Activated CD4-positive, alpha-beta T cell treated with anti-CD3 and anti-CD28 coated beads for 36 hours (primary cell): Measurements from ENCODE around the gene ARMH4. TPM values are rescaled to one million over a fixed set of nuclear protein-coding genes. Genes with fewer than 3 reads are reported as not detected.
A peak's percentile ranks its signal among the peaks of the same experiment; 100 is the strongest.
"Not testable (repeated sequence)": the region's sequence is repeated elsewhere in the genome, so short reads cannot be mapped to it uniquely, and the experiment has no call there.

Source experiments
- ATAC-seq: fragments of 200-7000 bp; cut with Tn5 transposase; one replicate; pipeline ENCODE4 v1.10.0; 2021; ENCODE audit warnings: mild to moderate bottlenecking, moderate library complexity
- CTCF ChIA-PET: fragments of 350-600 bp; sonication (Branson Sonifier 250); formaldehyde crosslinking; loops from one replicate; lab custom pipeline; 2021; ENCODE audit warnings: antibody characterized with exemption; lab: Charles Lee
- POLR2A ChIA-PET: fragments of 350-600 bp; sonication (Branson Sonifier 250); formaldehyde crosslinking; loops from one replicate; lab custom pipeline; 2021; ENCODE audit warnings: antibody characterized with exemption, inconsistent platforms; lab: Charles Lee
- DNase-seq: peaks from one replicate; pipeline ENCODE4 v3.0.0-alpha.2; 2020
- H3K27ac Mint-ChIP-seq: one replicate; pipeline ENCODE4 v1.8.0; 2021; ENCODE audit warnings: mixed read lengths
- H3K27me3 Mint-ChIP-seq: one replicate; pipeline ENCODE4 v1.8.0; 2021; ENCODE audit warnings: mixed read lengths
- H3K36me3 Mint-ChIP-seq: one replicate; pipeline ENCODE4 v1.8.0; 2021; ENCODE audit warnings: low read depth, mixed read lengths
- H3K4me1 Mint-ChIP-seq: one replicate; pipeline ENCODE4 v1.8.0; 2021; ENCODE audit warnings: mixed read lengths
- H3K4me3 Mint-ChIP-seq: one replicate; pipeline ENCODE4 v1.8.0; 2021; ENCODE audit warnings: mild to moderate bottlenecking, moderate library complexity, mixed read lengths
- H3K9me3 Mint-ChIP-seq: one replicate; pipeline ENCODE4 v1.8.0; 2021; ENCODE audit warnings: low read depth, mixed read lengths
- intact Hi-C, 2 experiments: fragments of 100-400 bp; cut with DNase I in 1 of 2; cut with micrococcal nuclease in 1 of 2; formaldehyde crosslinking; loops; one replicate each; pipeline versions ENCODE4 v1.14.2 to v1.15.1; 2022 to 2024; cut with DNase I, micrococcal nuclease
- total RNA-seq, 2 experiments: library from RNA; stranded (reverse); gene quantifications; one replicate each; pipeline ENCODE4 v1.2.3, GENCODE V29; 2021

The ARMH4 gene
- total RNA-seq, 2 experiments from 2014 or later: not detected

DNA sequence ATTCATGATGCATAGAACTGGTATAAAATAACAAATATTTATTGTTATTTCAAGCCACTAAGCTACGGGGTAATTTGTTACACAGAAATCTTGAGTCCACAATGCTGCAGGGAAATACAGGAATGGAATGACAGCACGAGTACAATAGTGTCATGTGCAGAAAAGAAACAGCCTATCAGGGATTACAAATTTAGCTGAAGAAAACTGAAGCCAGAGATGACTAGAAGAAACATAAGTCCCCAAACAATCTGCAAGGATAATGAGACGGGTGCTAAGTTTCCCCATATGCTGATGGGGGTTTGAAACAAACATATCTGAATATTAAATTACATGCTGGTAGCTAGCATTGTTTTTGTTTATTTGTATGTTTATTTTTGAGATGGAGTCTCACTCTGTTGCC, 8.9 kb downstream of the ARMH4 start:
- H3K4me3 Mint-ChIP-seq: no peak overlapping the region
- H3K4me1 Mint-ChIP-seq: no peaks in the 10 kb centered on the region
- H3K9me3 Mint-ChIP-seq: no peaks in the 10 kb centered on the region
- intact Hi-C loops: no loop called here
- peaks cover 13% of the 10 kb centered on the region for H3K27me3 Mint-ChIP-seq
- ATAC-seq: no peak
- H3K27ac Mint-ChIP-seq: no peak overlapping the region
- H3K36me3 Mint-ChIP-seq: no peaks in the 10 kb centered on the region
- DNase-seq: no peak
- ChIA-PET CTCF (no interaction called here), POLR2A (no interaction called here)

DNA sequence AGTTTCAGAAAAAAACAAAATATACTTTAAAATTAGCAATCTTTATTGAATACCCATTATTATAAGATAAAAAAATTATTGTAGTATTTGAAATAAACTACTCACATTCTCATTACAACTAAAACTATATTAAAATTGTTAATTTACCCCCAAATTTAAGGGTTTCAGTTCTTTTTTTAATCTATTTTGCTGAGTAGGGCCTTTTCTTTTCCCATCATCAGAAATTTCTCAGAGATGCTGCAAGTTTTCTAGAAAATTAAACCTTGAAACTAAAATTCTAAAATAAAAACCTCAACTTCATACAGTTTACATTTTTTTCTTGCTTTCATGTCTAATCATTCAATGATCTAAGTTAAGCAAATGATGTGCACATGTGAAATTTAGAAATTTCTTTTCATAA, 10.1 kb downstream of the ARMH4 start:
- H3K36me3 Mint-ChIP-seq: no peaks in the 10 kb centered on the region
- H3K9me3 Mint-ChIP-seq: no peaks in the 10 kb centered on the region
- ATAC-seq (no peak), DNase-seq (no peak)
- H3K27ac Mint-ChIP-seq: no peak overlapping the region
- intact Hi-C loops: no loop called here
- ChIA-PET POLR2A (no interaction called here), CTCF (interaction anchor here (0.7 kb wide), 1 partner anchor 9 kb away, joined by 3 read pairs; no protein-coding TSS in a partner anchor)
- no peaks in the 10 kb centered on the region for H3K4me1 Mint-ChIP-seq
- peaks cover 3% of the 10 kb centered on the region for H3K27me3 Mint-ChIP-seq
- no peak overlapping the region for H3K4me3 Mint-ChIP-seq

DNA sequence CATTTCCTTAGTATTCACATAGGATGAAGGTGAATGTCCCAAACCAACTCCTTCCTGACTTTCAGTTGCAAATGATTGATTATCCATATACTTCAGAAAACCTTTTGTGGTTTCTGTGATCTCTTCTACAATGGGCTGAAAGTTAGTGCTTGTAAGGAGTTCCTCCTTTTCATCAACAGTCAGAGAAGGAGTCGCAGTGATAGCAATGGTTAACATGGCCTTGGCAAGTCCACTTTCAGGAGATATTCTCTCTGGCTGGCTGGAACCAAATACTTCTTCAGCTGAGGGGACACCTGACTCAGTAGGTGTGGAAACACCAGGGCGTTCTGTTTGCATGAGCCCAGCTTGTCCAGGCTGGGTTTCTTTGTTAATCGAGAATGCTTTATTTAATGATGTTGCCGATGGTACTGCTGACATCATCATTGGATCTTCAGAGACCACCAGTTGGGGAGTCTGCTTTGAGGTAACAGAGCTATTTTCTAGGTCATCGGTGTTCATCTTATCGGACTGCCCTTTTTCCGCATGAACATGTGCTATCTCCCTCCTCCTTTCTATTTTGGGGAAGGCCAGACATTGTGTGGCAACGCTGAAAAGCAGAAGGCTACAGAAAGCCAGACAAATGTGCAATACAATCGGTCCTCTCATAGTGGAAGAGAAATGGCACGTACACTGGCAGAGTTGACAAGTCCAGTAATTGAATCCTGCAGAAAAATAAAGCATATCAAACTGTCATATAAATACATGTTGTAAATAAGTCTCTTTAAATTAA, 13.1 kb downstream of the ARMH4 start:
- no peak for ATAC-seq
- Mint-ChIP-seq H3K36me3 (no peaks in the 10 kb centered on the region), H3K9me3 (no peaks in the 10 kb centered on the region), H3K4me1 (no peaks in the 10 kb centered on the region), H3K4me3 (no peak overlapping the region), H3K27ac (no peak overlapping the region), H3K27me3 (no peaks in the 10 kb centered on the region)
- ChIA-PET CTCF (no interaction called here), POLR2A (no interaction called here)
- DNase-seq: no peak
- intact Hi-C loops: no loop called here

DNA sequence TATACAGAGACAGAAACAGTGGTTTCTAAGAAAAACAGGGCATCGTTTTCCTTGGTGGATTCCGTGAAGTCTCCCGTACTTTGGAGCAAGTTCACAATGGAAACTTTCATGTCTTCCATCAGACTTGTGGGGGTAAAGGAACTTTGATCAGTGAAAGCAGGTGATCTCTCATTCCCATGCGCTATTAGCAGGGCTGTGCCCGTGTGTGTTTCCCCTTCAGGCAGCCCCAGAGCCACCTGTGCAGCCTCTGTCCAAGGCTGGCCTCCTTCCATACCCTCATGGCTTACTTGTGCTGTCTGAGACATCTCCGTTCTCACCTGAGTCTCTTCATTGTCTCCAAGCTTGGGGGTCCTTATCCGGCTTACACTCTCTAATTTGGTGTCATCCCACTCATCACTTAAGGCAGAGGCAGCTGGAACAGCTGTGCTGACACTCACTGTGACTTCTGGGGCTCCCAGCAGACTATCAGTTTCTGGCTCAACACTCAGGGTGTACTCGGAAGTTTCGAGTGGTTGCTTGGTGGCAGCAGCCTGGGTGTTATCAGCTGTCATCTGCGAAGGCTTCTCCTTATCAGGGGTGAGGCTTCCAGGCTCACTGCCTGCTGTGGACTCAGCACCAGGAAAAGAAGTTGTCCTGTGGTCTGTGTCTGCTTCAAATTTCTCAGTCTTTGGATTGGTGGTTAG, 13.8 kb downstream of the ARMH4 start:
- ATAC-seq: peak; percentile 30
- Mint-ChIP-seq H3K4me3 (no peak overlapping the region), H3K9me3 (no peaks in the 10 kb centered on the region), H3K36me3 (no peaks in the 10 kb centered on the region), H3K27ac (no peak overlapping the region), H3K4me1 (no peaks in the 10 kb centered on the region), H3K27me3 (no peaks in the 10 kb centered on the region)
- ChIA-PET CTCF (no interaction called here), POLR2A (no interaction called here)
- no peak for DNase-seq
- intact Hi-C loops: no loop called here

DNA sequence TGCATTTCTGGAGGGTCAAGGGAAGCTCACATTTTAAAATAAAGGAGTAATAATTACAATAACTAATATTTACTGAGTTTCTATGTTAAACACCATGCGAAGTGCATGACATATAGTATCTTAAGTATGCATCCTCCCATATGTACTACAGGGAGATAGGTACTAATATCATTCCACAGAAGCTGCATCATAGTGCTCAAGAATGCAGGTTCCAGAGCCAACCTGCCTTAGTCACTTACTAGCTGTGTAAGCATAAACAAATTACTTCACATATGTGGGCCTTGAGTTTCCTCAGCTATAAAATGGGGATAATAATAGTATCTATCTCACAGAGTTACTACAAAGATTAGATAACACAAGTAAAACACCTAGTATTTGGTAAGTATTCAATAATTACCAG, 18.3 kb downstream of the ARMH4 start:
- intact Hi-C loops: no loop called here
- DNase-seq (no peak), ATAC-seq (no peak)
- H3K4me1 Mint-ChIP-seq: no peaks in the 10 kb centered on the region
- ChIA-PET POLR2A (no interaction called here), CTCF (interaction anchor here (0.6 to 1.4 kb wide), 4 partner anchors 14 to 70 kb away, joined by 3 to 5 read pairs (median 3); no protein-coding TSS in a partner anchor)
- H3K36me3 Mint-ChIP-seq: no peaks in the 10 kb centered on the region
- H3K27ac Mint-ChIP-seq: no peak overlapping the region
- H3K27me3 Mint-ChIP-seq: no peaks in the 10 kb centered on the region
- no peak overlapping the region for H3K4me3 Mint-ChIP-seq
- no peaks in the 10 kb centered on the region for H3K9me3 Mint-ChIP-seq

DNA sequence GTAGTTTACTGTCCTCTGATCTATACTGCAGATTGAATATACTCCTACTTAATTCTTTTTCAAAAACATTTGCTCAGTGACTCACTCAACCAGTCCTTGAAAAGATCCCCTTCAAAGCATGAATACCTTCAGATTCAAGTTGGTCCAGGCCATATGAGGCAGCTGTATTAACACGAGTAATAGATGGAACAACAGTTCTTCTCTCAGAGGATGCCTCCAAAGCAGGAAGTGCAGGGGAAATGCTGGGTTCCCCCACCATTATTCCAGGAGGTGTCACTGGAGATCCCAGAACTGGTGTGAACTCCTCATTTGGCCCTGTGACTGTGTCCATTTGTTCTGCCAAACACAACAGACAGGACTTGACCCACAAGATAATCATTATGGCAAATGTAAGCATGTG, 20.6 kb downstream of the ARMH4 start:
- no peak for DNase-seq
- H3K4me1 Mint-ChIP-seq: no peaks in the 10 kb centered on the region
- no peaks in the 10 kb centered on the region for H3K27me3 Mint-ChIP-seq
- H3K36me3 Mint-ChIP-seq: no peaks in the 10 kb centered on the region
- CTCF ChIA-PET: interaction anchor here (2.4 kb wide), 1 partner anchor 34 kb away, joined by 8 read pairs; no protein-coding TSS in a partner anchor
- POLR2A ChIA-PET: interaction anchor here (0.7 kb wide), 1 partner anchor 297 kb away, joined by 3 read pairs; no protein-coding TSS in a partner anchor
- H3K4me3 Mint-ChIP-seq: no peak overlapping the region
- intact Hi-C loops: no loop called here
- no peak for ATAC-seq
- H3K27ac Mint-ChIP-seq: no peak overlapping the region
- no peaks in the 10 kb centered on the region for H3K9me3 Mint-ChIP-seq

DNA sequence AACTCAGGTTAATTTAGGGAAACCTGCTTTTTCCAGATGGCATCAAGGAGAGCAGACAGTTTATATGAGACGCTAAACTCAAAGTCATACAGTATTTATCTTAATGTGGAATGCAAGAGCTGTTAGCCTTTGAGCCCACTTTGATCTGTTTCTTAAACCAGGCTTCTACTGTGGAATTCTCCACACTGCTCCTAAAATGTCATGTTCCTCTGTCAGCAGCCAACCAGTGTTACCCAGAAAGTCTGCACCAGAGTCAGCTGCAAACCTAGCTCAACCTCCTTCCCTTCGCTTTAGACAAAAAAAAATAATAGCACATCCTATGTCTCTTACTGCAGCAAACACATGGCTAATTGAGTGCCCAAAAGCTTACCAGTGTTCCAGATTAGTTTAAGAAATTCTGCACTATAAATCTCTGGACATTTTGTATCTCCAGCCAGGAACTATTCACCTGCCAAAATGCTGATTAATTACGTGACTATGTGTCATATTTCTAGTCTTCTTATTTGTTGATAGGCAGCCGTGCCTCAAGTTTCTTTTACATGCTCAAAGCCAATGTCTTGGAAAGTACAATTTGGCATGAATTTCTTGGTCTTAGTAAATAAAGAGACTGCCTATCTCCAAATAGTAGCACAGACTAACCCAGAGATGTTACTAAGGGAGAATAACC, 21.8 kb downstream of the ARMH4 start:
- Mint-ChIP-seq H3K27me3 (no peaks in the 10 kb centered on the region), H3K4me1 (no peaks in the 10 kb centered on the region), H3K36me3 (no peaks in the 10 kb centered on the region), H3K27ac (no peak overlapping the region), H3K9me3 (peaks cover 2% of the 10 kb centered on the region), H3K4me3 (no peak overlapping the region)
- ATAC-seq (no peak), DNase-seq (no peak)
- ChIA-PET CTCF (interaction anchor here (2.4 kb wide), 1 partner anchor 35 kb away, joined by 8 read pairs; no protein-coding TSS in a partner anchor), POLR2A (no interaction called here)
- intact Hi-C loops: no loop called here

DNA sequence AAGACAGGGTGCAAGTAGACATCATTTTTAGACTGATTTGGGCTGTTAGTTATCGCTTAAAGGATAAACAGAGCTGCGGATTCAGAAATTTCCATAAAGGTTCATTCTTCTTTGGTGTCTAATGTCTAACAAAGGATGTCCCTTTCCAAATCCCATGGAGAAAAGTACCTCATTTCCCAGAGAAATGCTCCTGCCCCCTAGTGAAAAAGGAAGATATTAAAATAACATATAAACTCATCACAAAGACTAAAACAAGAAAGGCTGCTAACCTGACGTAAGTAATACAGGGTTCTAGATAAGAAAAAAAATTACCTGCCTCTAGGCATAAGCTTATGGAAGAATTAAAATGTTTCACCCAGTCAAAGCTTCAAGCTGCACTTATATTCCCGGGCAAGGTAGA, 22.8 kb downstream of the ARMH4 start:
- intact Hi-C loops: no loop called here
- Mint-ChIP-seq H3K27ac (no peak overlapping the region), H3K36me3 (no peaks in the 10 kb centered on the region), H3K27me3 (no peaks in the 10 kb centered on the region), H3K4me1 (no peaks in the 10 kb centered on the region), H3K9me3 (peaks cover 2% of the 10 kb centered on the region), H3K4me3 (no peak overlapping the region)
- POLR2A ChIA-PET: no interaction called here
- ATAC-seq (no peak), DNase-seq (no peak)
- CTCF ChIA-PET: no interaction called here

DNA sequence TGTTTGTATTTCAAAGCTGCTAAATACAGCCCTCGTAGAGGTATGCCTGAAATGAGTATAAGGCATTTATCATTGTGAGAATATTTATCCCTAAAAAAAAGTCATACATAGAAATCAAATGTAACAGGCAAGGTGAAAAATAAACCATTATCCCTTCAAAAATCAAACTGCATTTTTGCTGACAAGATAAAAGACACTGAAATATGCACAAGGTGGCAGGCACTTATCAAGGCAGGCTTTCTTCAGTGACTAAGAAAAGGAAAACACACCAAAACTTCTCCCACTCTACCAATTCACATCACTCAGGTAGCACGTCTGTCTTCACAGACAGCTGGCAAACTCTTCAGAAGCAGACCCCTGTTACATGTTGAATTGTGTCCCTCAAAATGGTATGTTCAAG, 23.6 kb downstream of the ARMH4 start:
- no peak for DNase-seq
- intact Hi-C loops: no loop called here
- no peak for ATAC-seq
- CTCF ChIA-PET: no interaction called here
- no peak overlapping the region for H3K27ac Mint-ChIP-seq
- no peak overlapping the region for H3K4me3 Mint-ChIP-seq
- no peaks in the 10 kb centered on the region for H3K4me1 Mint-ChIP-seq
- H3K9me3 Mint-ChIP-seq: peaks cover 2% of the 10 kb centered on the region
- no peaks in the 10 kb centered on the region for H3K27me3 Mint-ChIP-seq
- POLR2A ChIA-PET: no interaction called here
- H3K36me3 Mint-ChIP-seq: no peaks in the 10 kb centered on the region

DNA sequence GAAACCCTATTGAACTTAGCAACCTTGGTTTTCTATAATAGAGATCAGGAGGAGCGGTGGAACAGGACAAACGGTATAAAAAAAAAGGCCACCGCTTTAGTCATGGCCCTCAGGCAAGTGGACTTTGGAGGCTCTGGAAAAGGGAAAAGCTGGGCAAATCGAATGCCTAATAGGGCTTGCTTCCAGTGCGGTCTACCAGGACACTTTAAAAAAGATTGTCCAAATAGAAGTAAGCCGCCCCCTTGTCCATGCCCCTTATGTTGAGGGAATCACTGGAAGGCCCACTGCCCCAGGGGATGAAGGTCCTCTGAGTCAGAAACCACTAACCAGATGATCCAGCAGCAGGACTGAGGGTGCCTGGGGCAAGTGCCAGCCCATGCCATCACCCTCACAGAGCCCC, 29.5 kb downstream of the ARMH4 start:
- POLR2A ChIA-PET, CTCF ChIA-PET, ATAC-seq, intact Hi-C loops, H3K4me1 Mint-ChIP-seq, H3K4me3 Mint-ChIP-seq, H3K9me3 Mint-ChIP-seq, DNase-seq, H3K36me3 Mint-ChIP-seq, H3K27ac Mint-ChIP-seq, H3K27me3 Mint-ChIP-seq: not testable (repeated sequence)

DNA sequence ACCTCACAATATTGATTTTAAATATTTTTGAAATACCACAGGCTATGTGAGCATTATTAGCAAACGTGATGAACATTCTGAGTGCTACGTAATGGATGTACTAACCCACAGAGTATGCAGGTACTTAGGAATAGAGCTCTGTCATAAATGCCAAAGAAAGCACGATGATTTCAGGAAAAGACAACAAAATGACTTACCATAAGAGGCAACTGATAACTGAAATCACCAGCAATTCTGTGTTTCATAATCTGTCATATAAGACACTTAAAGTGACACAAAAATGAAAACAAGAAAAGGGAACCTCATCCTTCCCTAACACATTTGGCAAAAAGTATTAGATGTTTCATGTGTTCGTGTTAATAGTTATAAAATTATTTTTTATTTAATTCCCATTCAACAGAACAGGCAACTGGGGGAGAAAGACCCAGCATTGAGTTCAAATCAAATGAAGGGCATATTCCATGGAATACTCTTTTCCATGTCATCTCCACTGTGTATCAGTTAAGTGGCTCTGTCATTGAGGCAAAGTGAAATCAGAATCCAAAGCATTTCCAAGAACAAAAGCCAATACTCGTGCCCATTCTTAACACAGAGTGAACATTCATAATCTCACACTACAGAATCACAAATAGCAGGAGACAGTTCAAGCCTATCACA, 30.4 kb downstream of the ARMH4 start:
- CTCF ChIA-PET: no interaction called here
- intact Hi-C loops: no loop called here
- Mint-ChIP-seq H3K27ac (no peak overlapping the region), H3K4me1 (no peaks in the 10 kb centered on the region), H3K4me3 (no peak overlapping the region), H3K36me3 (no peaks in the 10 kb centered on the region), H3K27me3 (peaks cover 7% of the 10 kb centered on the region), H3K9me3 (peaks cover 2% of the 10 kb centered on the region)
- DNase-seq: no peak
- no peak for ATAC-seq
- POLR2A ChIA-PET: no interaction called here
